GM19239 (cell line): ENCODE results near the gene GRWD1.
"Not testable (repeated sequence)": the region's sequence is repeated elsewhere in the genome, so short reads cannot be mapped to it uniquely, and the experiment has no call there.

Experiments used
- DNase-seq: peaks from one replicate; pipeline ENCODE4 v3.0.0; 2011; ENCODE audit warnings: low spot score; ENCODE audit not compliant: insufficient read length
- FAIRE-seq: peaks from 2 replicates; lab custom pipeline; 2011; peaks lifted over from hg19 to GRCh38; lab: Jason Lieb, UNC

Gene GRWD1

GRCh38 chr19:48476176-48476575 lies 30.4 kb downstream of the GRWD1 start:
- DNase-seq = no peak
- no peak for FAIRE-seq

DNA sequence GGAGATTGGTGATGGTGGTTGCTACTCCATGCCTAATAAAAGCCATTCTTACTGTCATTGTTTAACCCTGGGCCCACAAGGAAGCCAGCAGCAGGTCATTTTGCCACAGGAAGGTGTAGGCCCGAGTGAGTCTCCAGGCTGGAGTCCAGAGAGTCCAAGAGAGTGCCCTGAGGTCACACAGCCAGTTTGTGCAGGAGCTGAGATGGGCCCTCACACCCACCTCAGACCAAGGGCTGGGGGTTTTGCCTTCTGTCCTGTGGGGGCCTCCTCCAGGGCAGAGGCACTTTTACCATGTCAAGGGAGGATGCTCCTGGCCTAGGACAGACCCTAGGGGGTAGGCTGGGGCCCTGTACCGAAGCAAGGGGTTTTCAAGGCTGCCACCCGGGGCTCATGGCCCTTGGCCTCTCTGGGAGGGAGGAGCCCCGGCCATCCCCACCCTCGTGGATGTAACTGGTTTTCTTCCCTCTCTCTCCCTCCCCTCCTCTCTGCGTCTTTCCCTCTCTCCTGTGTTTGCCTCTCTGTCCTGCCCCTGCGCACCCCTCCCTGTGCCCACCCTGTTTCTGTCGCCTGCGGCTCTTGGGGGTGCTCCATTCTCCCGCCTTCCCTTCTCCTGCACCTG lies 31.4 kb downstream of the GRWD1 start:
- DNase-seq = no peak

DNA sequence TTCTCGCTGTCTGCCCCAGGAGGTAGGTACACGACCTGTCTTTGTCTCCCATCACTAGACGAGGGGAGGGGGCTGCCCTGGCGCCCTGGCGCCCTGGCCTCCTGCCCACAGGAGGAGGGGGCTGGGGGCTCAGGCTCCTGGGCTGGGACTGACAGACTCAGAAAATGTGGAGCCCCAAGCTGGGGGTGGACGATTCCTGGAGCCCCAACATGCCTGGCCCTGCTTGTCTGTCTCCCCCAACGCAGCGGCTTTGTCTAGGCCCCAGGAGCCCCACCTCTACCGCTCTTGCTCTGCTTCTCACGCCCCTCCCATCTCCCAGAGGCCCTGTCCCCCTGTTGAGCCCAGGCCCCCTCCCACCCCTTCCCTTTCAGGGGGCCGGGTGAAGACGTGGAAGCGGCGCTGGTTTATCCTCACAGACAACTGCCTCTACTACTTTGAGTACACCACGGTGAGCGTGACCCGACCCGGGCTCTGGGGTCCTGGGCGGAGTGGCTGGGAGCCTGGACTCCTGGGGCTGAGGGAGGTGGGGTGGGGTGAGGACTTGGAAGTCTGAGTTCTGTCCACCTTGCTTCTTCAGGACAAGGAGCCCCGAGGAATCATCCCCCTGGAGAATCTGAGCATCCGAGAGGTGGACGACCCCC lies 32.0 kb downstream of the GRWD1 start:
- no peak for DNase-seq
- FAIRE-seq = no peak

More for the DNA sequence above, 31.4 kb downstream of the GRWD1 start:
- FAIRE-seq = no peak

DNA sequence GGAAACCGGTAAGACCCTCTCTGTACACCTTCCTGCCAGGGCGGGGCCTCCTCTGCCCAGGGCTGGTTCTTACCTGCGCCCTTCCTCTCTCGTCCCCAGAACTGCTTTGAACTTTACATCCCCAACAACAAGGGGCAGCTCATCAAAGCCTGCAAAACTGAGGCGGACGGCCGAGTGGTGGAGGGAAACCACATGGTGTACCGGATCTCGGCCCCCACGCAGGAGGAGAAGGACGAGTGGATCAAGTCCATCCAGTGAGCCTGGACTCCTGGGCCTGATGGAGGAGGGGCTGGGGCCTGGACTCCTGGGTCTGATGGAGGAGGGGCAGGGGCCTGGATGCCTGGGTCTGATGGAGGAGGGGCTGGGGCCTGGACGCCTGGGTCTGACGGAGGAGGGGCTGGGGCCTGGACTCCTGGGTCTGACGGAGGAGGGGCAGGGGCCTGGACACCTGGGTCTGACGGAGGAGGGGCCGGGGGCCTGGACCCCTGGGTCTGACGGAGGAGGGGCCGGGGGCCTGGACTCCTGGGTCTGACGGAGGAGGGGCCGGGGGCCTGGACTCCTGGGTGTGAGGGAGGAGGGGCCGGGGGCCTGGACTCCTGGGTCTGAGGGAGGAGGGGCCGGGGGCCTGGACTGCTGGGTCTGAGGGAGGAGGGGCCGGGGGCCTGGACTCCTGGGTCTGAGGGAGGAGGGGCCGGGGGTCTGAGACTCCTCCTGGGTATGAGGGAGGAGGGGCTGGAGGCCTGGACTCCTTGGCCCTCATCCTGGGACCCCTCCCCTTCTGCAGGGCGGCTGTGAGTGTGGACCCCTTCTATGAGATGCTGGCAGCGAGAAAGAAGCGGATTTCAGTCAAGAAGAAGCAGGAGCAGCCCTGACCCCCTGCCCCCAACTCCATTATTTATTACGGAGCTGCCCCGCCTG lies 32.8 kb downstream of the GRWD1 start:
- no peak for DNase-seq
- no peak for FAIRE-seq

DNA sequence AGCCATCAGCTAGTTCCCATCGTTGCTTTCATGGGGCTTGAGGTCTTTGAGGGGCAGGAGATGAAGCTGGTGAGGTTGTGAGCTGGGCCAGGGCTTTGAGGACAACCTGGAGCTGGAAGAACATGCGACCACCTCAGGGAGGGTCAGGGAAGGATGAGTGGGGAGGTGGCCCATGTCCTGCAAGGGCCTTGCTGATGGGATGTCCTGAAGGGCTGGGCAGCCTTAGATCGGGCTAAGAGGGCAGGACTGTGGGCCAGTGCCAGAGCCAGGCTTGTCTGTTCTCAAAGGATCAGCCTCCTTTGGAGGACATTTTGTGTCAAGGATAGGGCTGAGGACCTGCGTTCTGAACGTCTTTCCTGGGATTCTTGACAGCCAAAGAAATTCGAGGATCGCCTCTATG lies 33.9 kb downstream of the GRWD1 start:
- FAIRE-seq = no peak
- no peak for DNase-seq

DNA sequence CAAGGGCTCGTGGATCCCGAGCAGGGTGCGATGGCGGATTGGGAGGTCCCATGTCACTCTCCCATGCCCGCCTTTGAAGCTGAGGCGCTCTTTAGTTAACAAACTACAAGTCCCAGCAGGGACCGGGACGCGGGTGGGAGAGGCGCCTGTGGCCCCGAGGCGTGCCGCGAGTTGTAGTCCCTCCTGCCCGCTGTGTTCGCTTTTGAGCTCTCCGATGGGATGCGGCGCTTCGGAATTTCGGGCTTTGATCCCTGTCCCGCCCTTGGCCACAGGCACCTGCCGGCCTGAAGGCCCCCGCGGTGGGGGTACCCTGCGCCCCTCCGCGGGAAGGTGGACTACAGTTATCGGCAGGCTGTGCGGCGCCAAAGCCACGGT lies 34.4 kb downstream of the GRWD1 start:
- no peak for FAIRE-seq
- no peak for DNase-seq

DNA sequence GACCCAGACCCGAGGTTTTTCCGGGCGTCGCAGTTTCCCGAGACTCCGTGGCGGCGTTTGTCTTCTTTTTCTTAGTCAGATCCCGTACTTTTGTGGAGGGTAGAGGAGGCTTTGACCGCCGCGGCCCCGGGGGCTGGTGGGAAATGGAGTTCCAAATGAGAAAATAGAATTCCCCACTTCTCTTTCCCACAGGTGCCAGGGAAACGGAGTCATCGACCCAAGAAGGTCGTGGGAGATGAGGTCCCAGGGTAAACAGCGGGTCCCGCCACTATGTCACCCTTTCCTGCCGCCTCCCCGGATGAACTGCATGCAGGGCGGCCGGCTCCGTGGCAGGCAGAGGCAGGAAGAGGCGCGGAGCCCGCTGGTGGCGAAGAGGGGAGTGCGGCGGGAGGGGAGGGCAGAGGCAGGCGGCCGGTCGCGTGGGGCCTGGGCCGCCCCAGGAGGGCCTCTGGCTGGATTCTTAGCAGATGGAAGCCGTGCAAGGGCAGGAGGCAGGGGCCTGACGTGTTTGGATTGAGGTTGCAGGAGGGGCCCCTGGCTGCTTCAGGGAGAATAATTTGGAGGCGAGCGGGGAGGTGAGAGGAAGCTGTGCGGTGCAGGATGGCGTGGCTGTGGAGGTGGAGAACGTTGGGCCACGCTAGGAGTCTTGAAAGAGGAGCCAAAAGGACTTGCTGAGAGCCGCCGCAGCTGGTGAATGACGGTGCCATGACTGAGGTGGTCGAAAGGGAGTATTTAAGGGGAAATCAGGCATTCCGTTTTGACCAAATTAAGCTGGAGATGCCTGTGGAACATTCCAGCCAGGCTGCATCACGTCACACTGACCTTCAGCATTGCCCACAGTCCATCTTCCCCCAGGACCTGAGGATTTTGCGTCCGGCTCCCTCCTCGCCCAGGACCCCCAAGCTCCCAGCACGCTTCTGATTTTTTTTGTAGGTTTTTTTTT lies 35.0 kb downstream of the GRWD1 start:
- DNase-seq (no peak), FAIRE-seq (no peak)

DNA sequence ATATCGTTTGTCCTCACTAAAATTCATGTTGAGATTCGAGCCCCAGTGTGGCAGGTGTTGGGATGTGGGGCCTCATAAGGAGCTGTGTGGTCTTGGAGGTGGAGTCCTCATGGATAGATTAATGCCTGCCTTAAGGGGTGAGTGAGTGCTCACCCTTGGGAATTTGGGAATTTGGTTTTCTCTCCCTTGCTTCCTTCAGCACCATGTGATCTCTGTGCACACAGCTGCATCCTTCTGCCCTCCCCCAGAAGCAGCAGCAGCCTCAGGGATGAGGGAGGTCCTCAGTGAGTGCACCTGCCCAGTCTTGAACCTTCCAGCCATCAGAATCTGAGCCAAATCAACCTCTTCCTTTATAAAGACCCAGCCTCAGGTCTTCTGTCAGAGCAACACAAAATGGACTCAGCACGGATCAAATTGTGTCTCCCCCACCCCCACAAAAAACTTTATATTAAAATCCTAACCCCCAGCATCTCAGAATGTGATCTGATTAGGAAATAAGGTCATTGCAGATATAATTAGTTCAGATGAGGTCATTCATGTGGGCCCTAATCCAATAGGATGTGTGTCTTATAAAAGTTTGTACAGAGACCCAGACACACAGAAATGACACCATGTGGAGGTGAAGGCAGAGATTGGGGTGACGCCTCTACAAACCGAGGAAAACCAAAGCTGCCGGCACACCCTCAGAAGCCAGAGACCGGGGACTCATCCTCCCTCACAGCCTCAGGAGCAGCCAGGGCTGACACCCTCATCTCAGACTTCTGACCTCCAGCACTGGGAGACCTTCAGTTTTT lies 36.3 kb downstream of the GRWD1 start:
- DNase-seq (no peak), FAIRE-seq (no peak)

GRCh38 chr19:48483301-48483700 lies 37.5 kb downstream of the GRWD1 start:
- DNase-seq (no peak), FAIRE-seq (no peak)

- FAIRE-seq (no peak), DNase-seq (no peak)
These were observed 38.6 kb downstream of the GRWD1 start for GRCh38 chr19:48484247-48484893.

- FAIRE-seq = no peak
- DNase-seq = no peak
These were observed 39.3 kb downstream of the GRWD1 start for GRCh38 chr19:48484931-48485612.

DNA sequence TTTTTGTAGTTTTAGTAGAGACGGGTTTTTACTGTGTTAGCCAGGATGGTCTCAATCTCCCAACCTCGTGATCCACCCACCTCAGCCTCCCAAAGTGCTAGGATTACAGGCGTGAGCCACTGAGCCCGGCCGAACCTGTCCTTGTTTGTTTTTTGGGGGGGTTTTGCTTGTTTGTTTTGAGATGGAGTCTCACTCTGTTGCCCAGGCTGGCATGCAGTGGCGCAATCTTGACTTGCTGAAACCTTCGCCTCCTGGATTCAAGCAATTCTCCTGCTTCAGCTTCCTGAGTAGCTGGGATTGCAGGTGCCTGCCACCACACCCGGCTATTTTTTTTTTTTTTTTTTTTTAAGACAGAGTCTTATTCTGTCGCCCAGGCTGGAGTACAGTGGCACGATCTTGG lies 40.9 kb downstream of the GRWD1 start:
- DNase-seq, FAIRE-seq: not testable (repeated sequence)

- no peak for DNase-seq
- FAIRE-seq = no peak
These were observed 41.8 kb downstream of the GRWD1 start for GRCh38 chr19:48487544-48487943.

GRCh38 chr19:48487948-48488347 lies 42.2 kb downstream of the GRWD1 start:
- FAIRE-seq (no peak), DNase-seq (no peak)

GRCh38 chr19:48488478-48488877 lies 42.7 kb downstream of the GRWD1 start:
- DNase-seq, FAIRE-seq: not testable (repeated sequence)

GRCh38 chr19:48489608-48490216 lies 43.9 kb downstream of the GRWD1 start:
- peak; percentile 91 for DNase-seq
- peak; percentile 94 for FAIRE-seq

GRCh38 chr19:48490981-48491792 lies 45.4 kb downstream of the GRWD1 start:
- FAIRE-seq = peak; percentile 57
- DNase-seq = peak; percentile 91
